Activated CD4-positive, alpha-beta memory T cell treated with anti-CD3 and anti-CD28 coated beads, Interleukin-2, amount 10 ng/mL, durations not matched to agents 7 days and 5 days (primary cell): Measurements from ENCODE around the gene IQCF6. TPM values are rescaled to one million over a fixed set of nuclear protein-coding genes. Genes with fewer than 3 reads are reported as not detected.
"Not testable (repeated sequence)": the region's sequence is repeated elsewhere in the genome, so short reads cannot be mapped to it uniquely, and the experiment has no call there.

ENCODE experiments used
- CTCF ChIA-PET: fragments of 350-600 bp; sonication (Branson Sonifier 250); formaldehyde crosslinking; loops from one replicate; lab custom pipeline; 2021; ENCODE audit warnings: antibody characterized with exemption, inconsistent platforms; lab: Charles Lee
- POLR2A ChIA-PET: fragments of 350-600 bp; sonication (Branson Sonifier 250); formaldehyde crosslinking; loops from one replicate; lab custom pipeline; 2021; ENCODE audit warnings: antibody characterized with exemption; lab: Charles Lee
- DNase-seq: peaks from one replicate; pipeline ENCODE4 v3.0.0-alpha.2; 2020
- H3K27ac Mint-ChIP-seq: one replicate; pipeline ENCODE4 v1.8.0; 2021; ENCODE audit warnings: mild to moderate bottlenecking, mixed read lengths
- H3K27me3 Mint-ChIP-seq: one replicate; pipeline ENCODE4 v1.8.0; 2021; ENCODE audit warnings: mixed read lengths
- H3K36me3 Mint-ChIP-seq: one replicate; pipeline ENCODE4 v1.8.0; 2021; ENCODE audit warnings: low read depth, mixed read lengths
- H3K4me1 Mint-ChIP-seq: one replicate; pipeline ENCODE4 v1.8.0; 2021; ENCODE audit warnings: mixed read lengths
- H3K4me3 Mint-ChIP-seq: one replicate; pipeline ENCODE4 v1.8.0; 2021; ENCODE audit warnings: mild to moderate bottlenecking, mixed read lengths
- H3K9me3 Mint-ChIP-seq: one replicate; pipeline ENCODE4 v1.8.0; 2021; ENCODE audit warnings: mixed read lengths
- total RNA-seq, 2 experiments: library from RNA; stranded (reverse); gene quantifications; one replicate each; pipeline ENCODE4 v1.2.3, GENCODE V29; 2021

The IQCF6 gene
- total RNA-seq, 2 experiments from 2014 or later = not detected

- H3K27ac Mint-ChIP-seq, H3K9me3 Mint-ChIP-seq, DNase-seq, POLR2A ChIA-PET, H3K36me3 Mint-ChIP-seq, CTCF ChIA-PET, H3K4me1 Mint-ChIP-seq, H3K4me3 Mint-ChIP-seq: not testable (repeated sequence)
- peaks cover 50% of the 10 kb centered on the region for H3K27me3 Mint-ChIP-seq
These were observed 25.0 kb downstream of the IQCF6 start for GRCh38 chr3:51753763-51754750.

GRCh38 chr3:51751287-51751686, 27.8 kb downstream of the IQCF6 start:
- peaks cover 24% of the 10 kb centered on the region for H3K27me3 Mint-ChIP-seq

GRCh38 chr3:51750878-51751277, 28.2 kb downstream of the IQCF6 start:
- DNase-seq = no peak
- CTCF ChIA-PET = interaction anchor here (1.2 kb wide), 1 partner anchor 69 kb away, joined by 3 read pairs; no protein-coding TSS in a partner anchor
- H3K9me3 Mint-ChIP-seq = no peaks in the 10 kb centered on the region
- H3K36me3 Mint-ChIP-seq = no peaks in the 10 kb centered on the region
- H3K27me3 Mint-ChIP-seq = peaks cover 20% of the 10 kb centered on the region
- H3K4me3 Mint-ChIP-seq = no peak overlapping the region
- POLR2A ChIA-PET = no interaction called here
- no peak overlapping the region for H3K27ac Mint-ChIP-seq
- peaks cover 5% of the 10 kb centered on the region for H3K4me1 Mint-ChIP-seq

More at GRCh38 chr3:51751287-51751686, 27.8 kb downstream of the IQCF6 start:
- Mint-ChIP-seq H3K9me3 (no peaks in the 10 kb centered on the region), H3K4me1 (peaks cover 5% of the 10 kb centered on the region), H3K4me3 (no peak overlapping the region), H3K27ac (no peak overlapping the region), H3K36me3 (no peaks in the 10 kb centered on the region)
- ChIA-PET CTCF (no interaction called here), POLR2A (no interaction called here)
- DNase-seq = no peak

DNA sequence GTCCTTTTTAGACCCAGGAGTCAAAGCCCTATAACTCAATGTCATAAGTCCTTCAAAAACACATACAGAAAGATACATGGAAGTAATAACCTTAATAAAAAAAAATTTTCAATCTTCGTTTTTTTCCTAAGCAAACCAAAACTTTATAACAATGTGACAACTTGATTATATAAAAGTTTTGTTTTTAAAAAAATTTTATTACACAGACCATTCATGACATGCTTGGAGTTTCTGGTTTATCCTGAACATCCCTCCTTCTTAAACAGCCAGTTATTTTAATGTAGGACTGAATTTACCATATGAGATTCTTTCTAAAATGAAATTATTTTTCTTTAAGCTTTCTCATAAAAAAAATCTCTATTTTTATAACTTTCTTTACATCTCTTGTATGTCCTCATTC, 30.7 kb downstream of the IQCF6 start:
- POLR2A ChIA-PET = no interaction called here
- peaks cover 4% of the 10 kb centered on the region for H3K27me3 Mint-ChIP-seq

DNA sequence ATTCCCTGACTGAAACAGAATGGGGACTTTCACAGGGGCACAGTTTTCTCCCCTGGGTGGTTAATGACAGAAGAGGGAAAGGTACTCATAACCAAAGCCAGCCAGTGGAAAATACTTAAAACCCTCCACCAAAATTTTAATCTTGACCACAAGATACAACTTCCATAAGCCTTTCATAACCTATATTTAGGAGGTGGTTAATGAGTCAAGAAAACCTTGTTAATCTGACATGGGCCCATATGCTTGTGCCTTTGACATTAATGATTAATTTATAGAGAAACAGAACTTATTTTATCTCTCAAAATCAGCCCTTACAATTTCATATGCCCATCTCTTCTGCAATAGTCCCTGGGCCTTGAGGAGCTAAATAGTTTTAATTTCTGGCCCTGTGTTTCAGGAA, 31.2 kb downstream of the IQCF6 start:
- no peak for DNase-seq
- H3K4me3 Mint-ChIP-seq = no peak overlapping the region
- ChIA-PET POLR2A (no interaction called here), CTCF (no interaction called here)
- H3K36me3 Mint-ChIP-seq = no peaks in the 10 kb centered on the region
- H3K9me3 Mint-ChIP-seq = no peaks in the 10 kb centered on the region
- peaks cover under 1% of the 10 kb centered on the region for H3K27me3 Mint-ChIP-seq
- no peak overlapping the region for H3K27ac Mint-ChIP-seq
- H3K4me1 Mint-ChIP-seq = peaks cover 7% of the 10 kb centered on the region

More for the DNA sequence above, 30.7 kb downstream of the IQCF6 start:
- CTCF ChIA-PET = no interaction called here
- Mint-ChIP-seq H3K9me3 (no peaks in the 10 kb centered on the region), H3K27ac (no peak overlapping the region), H3K4me3 (no peak overlapping the region), H3K4me1 (peaks cover 5% of the 10 kb centered on the region), H3K36me3 (no peaks in the 10 kb centered on the region)
- no peak for DNase-seq

DNA sequence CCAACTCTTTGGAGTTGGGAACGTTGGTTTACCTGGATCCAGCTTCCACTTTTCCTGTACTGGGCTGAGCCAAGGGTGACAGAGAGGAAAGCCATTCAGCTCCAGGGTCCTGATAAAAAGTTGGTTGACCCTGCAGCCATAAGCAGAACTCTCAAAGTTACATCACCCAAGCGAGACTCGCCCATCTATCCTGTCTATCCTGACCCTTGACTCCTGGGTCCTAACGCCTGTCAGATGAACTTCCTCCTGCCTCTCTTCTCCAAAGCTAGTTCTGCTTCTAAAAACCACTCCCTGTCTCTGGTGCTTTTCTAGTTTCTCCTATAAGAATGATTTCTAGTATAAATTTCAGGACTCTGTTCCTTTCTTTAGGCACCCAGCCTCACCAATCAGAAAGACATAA, 36.1 kb downstream of the IQCF6 start:
- H3K27me3 Mint-ChIP-seq = peaks cover 15% of the 10 kb centered on the region
- H3K9me3 Mint-ChIP-seq, H3K4me1 Mint-ChIP-seq, DNase-seq, CTCF ChIA-PET, H3K36me3 Mint-ChIP-seq, H3K4me3 Mint-ChIP-seq, POLR2A ChIA-PET, H3K27ac Mint-ChIP-seq: not testable (repeated sequence)

DNA sequence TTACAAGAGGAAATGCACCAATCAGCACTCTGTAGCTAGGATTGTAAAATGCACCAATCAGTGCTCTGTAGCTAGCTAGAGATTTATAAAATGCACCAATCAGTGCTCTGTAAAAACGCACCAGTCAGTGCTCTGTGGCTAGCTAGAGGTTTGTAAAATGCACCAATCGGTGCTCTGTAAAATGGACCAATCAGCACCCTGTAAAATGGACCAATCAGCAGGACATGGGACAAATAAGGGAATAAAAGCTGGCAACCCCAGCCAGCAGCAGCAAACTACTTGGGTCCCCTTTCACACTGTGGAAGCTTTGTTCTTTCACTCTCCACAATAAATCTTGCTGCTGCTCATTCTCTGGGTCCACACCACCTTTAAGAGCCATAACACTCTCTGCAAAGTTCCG, 36.7 kb downstream of the IQCF6 start:
- H3K27me3 Mint-ChIP-seq = peaks cover 21% of the 10 kb centered on the region
- H3K27ac Mint-ChIP-seq, H3K4me1 Mint-ChIP-seq, H3K9me3 Mint-ChIP-seq, POLR2A ChIA-PET, H3K4me3 Mint-ChIP-seq, CTCF ChIA-PET, H3K36me3 Mint-ChIP-seq, DNase-seq: not testable (repeated sequence)

- Mint-ChIP-seq H3K27me3 (peaks cover 24% of the 10 kb centered on the region), H3K9me3 (no peaks in the 10 kb centered on the region), H3K4me3 (no peak overlapping the region), H3K27ac (no peak overlapping the region), H3K4me1 (peaks cover 16% of the 10 kb centered on the region), H3K36me3 (no peaks in the 10 kb centered on the region)
- no peak for DNase-seq
- POLR2A ChIA-PET = no interaction called here
- CTCF ChIA-PET = no interaction called here
These were observed 39.9 kb downstream of the IQCF6 start for GRCh38 chr3:51739110-51739509.

GRCh38 chr3:51735950-51736349, 43.1 kb downstream of the IQCF6 start:
- CTCF ChIA-PET = interaction anchor here (3.0 kb wide), 1 partner anchor 17 kb away, joined by 15 read pairs; no protein-coding TSS in a partner anchor
- H3K36me3 Mint-ChIP-seq = no peaks in the 10 kb centered on the region

GRCh38 chr3:51735039-51735438, 44.0 kb downstream of the IQCF6 start:
- ChIA-PET POLR2A (interaction anchor here (1.0 kb wide), 1 partner anchor 16 kb away, joined by 4 read pairs; no protein-coding TSS in a partner anchor), CTCF (interaction anchor here (0.6 to 3.0 kb wide), 2 partner anchors 16 to 49 kb away, joined by 4 to 15 read pairs; no protein-coding TSS in a partner anchor)
- Mint-ChIP-seq H3K4me3 (no peak overlapping the region), H3K36me3 (no peaks in the 10 kb centered on the region), H3K27ac (peak overlapping the region; percentile 16), H3K27me3 (peaks cover 27% of the 10 kb centered on the region), H3K4me1 (peaks cover 23% of the 10 kb centered on the region), H3K9me3 (no peaks in the 10 kb centered on the region)
- DNase-seq = no peak

More at GRCh38 chr3:51735950-51736349, 43.1 kb downstream of the IQCF6 start:
- POLR2A ChIA-PET = no interaction called here
- Mint-ChIP-seq H3K27ac (no peak overlapping the region), H3K27me3 (peaks cover 27% of the 10 kb centered on the region), H3K4me3 (no peak overlapping the region), H3K4me1 (peaks cover 19% of the 10 kb centered on the region), H3K9me3 (no peaks in the 10 kb centered on the region)
- no peak for DNase-seq

DNA sequence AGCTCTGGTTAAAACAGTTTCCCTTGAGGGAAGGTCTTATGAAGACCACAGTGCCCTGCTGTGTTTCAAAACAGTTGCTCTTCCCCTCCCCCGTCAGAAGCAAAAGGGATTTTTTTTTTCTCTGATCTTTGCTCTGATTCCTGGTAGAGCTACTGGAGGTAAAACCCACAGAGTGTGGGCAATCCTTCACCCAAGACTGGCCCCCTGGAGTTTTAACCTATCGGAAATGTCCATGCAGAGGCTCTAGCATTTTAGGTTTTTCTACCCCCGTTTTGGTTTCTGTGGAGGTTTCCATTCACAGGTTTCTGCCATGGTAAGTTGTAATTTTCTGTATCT, 44.5 kb downstream of the IQCF6 start:
- no peaks in the 10 kb centered on the region for H3K36me3 Mint-ChIP-seq
- H3K9me3 Mint-ChIP-seq = no peaks in the 10 kb centered on the region
- H3K4me3 Mint-ChIP-seq = no peak overlapping the region
- H3K27ac Mint-ChIP-seq = peak overlapping the region; percentile 44
- peaks cover 24% of the 10 kb centered on the region for H3K4me1 Mint-ChIP-seq
- DNase-seq = peak; percentile 33
- ChIA-PET CTCF (interaction anchor here (0.6 to 3.0 kb wide), 2 partner anchors 15 to 48 kb away, joined by 4 to 15 read pairs; no protein-coding TSS in a partner anchor), POLR2A (interaction anchor here (1.0 kb wide), 1 partner anchor 16 kb away, joined by 4 read pairs; no protein-coding TSS in a partner anchor)
- H3K27me3 Mint-ChIP-seq = peaks cover 26% of the 10 kb centered on the region

- peaks cover 21% of the 10 kb centered on the region for H3K27me3 Mint-ChIP-seq
- CTCF ChIA-PET = interaction anchor here (3.0 kb wide), 1 partner anchor 15 kb away, joined by 15 read pairs; no protein-coding TSS in a partner anchor
- POLR2A ChIA-PET = no interaction called here
- peaks cover 28% of the 10 kb centered on the region for H3K4me1 Mint-ChIP-seq
- H3K36me3 Mint-ChIP-seq = no peaks in the 10 kb centered on the region
- no peak overlapping the region for H3K4me3 Mint-ChIP-seq
- peak overlapping the region; percentile 44 for H3K27ac Mint-ChIP-seq
- H3K9me3 Mint-ChIP-seq = no peaks in the 10 kb centered on the region
- DNase-seq = no peak
These were observed 45.0 kb downstream of the IQCF6 start for GRCh38 chr3:51733859-51734571.
